Osteoblast (primary cell): ENCODE data around the gene STAT1. TPM values are rescaled to one million over a fixed set of nuclear protein-coding genes. Genes with fewer than 3 reads are reported as not detected.

Source experiments
- DNase-seq: peaks from one replicate; pipeline ENCODE4 v3.0.0; 2011; ENCODE audit warnings: low spot score, mixed read lengths; ENCODE audit not compliant: insufficient read length; ENCODE audit errors: missing footprints
- H2AFZ ChIP-seq: 2 replicates; pipeline ENCODE4 v1.6.0; 2011; ENCODE audit warnings: mild to moderate bottlenecking, low read length
- H3K27ac ChIP-seq: 2 replicates; pipeline ENCODE4 v1.5.1; 2011; ENCODE audit warnings: mild to moderate bottlenecking, low read depth, low read length, moderate library complexity
- H3K27me3 ChIP-seq: 2 replicates; pipeline ENCODE4 v1.6.0; 2012; ENCODE audit warnings: mild to moderate bottlenecking, control low read depth, inconsistent platforms, low read length, moderate library complexity; ENCODE audit not compliant: insufficient read depth
- H3K36me3 ChIP-seq: 2 replicates; pipeline ENCODE4 v1.5.1; 2011; ENCODE audit warnings: mild to moderate bottlenecking, low read length, control low read depth, moderate library complexity; ENCODE audit not compliant: insufficient read depth
- H3K4me1 ChIP-seq: 2 replicates; pipeline ENCODE4 v1.5.1; 2011; ENCODE audit warnings: mild to moderate bottlenecking, low read length, control low read depth, moderate library complexity; ENCODE audit not compliant: insufficient read depth
- H3K4me2 ChIP-seq: 2 replicates; pipeline ENCODE4 v1.6.0; 2011; ENCODE audit warnings: mild to moderate bottlenecking, low read length; ENCODE audit not compliant: insufficient read depth
- H3K4me3 ChIP-seq: fragments of 200-600 bp; sonication (generic); 3 replicates; pipeline ENCODE4 v1.5.1; 2012; ENCODE audit warnings: mild to moderate bottlenecking, low read length, inconsistent platforms; ENCODE audit not compliant: insufficient read depth
- H3K79me2 ChIP-seq: 2 replicates; pipeline ENCODE4 v1.6.0; 2012; ENCODE audit warnings: mild to moderate bottlenecking, low read length, control low read depth, inconsistent platforms; ENCODE audit not compliant: insufficient read depth
- H3K9me3 ChIP-seq: 2 replicates; pipeline ENCODE4 v1.5.1; 2011; ENCODE audit warnings: low read depth, low read length, control low read depth
- H4K20me1 ChIP-seq: 2 replicates; pipeline ENCODE4 v1.6.0; 2012; ENCODE audit warnings: mild to moderate bottlenecking, low read length, control low read depth; ENCODE audit not compliant: insufficient read depth
- total RNA-seq: library from RNA; depleted of rRNA; stranded (reverse); fragments of >200 nt; gene quantifications from 2 replicates; pipeline ENCODE4 v1.2.3, GENCODE V29; 2012
- TF ChIP-seq, protein P1 (sequence below): IDR thresholded peaks from 2 replicates; pipeline ENCODE4 v1.5.1; 2011; ENCODE audit warnings: mild to moderate bottlenecking, low read depth, low read length, moderate library complexity; ENCODE audit errors: extremely low read depth

Gene STAT1
- total RNA-seq, 1 donor, result 530 TPM

DNA sequence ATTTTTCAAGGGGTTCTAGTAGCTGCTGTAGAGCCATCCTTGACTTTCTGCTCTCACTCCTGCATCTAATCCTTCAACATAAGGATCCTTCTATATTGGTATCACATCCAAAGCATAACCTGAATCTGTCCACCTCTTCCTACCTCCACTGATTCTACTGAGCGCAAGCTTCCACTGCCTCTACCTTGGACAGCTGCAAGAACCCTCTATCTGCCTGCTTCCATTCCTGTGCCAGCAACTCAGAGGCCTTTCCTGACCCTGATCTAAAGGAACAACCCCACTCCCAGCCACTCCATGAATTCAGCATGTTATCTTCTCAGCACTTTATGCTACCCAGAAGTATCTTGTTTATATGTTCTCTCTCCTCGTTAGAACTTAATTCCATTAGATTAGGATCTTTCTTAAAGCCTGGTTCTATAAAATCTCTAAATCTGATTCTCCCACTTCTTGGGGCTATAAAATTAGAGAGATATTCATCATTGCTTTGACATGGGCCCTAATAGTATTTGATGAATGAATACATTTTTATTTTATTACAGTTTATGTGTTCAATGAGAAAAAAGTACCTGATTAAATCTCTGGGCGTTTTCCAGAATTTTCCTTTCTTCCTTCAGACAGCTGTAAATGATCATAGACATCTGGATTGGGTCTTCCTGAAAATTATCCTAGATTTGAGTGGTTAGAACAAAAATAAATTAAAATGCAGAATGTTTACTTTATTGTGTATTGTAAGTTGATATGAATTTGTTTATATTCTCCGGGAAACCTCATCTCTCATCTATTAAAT lies 6.8 kb downstream of the STAT1 start:
- DNase-seq, result no peak
- Histone ChIP-seq H3K36me3 (peaks cover 95% of the 10 kb centered on the region), H3K79me2 (peaks cover 47% of the 10 kb centered on the region)

DNA sequence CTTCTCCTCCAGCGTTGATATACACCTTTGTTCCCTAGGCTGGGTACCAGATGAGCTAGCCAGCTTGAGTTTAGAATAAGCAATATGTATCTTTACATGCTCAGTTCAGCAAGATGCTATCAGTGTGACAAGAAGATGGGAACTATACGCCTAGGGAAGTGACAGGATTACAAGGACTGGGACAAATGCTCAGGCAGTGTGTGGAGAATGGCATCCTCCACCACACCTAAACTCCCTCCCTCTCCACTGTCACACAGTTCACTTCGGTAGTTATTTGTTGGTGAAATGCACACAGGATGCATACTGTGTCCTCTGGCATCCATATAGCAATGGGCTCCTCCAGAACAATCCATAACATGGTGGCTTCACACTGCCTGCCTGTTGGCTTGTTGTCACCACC lies 7.7 kb downstream of the STAT1 start:
- TF ChIP-seq, protein P1, sequence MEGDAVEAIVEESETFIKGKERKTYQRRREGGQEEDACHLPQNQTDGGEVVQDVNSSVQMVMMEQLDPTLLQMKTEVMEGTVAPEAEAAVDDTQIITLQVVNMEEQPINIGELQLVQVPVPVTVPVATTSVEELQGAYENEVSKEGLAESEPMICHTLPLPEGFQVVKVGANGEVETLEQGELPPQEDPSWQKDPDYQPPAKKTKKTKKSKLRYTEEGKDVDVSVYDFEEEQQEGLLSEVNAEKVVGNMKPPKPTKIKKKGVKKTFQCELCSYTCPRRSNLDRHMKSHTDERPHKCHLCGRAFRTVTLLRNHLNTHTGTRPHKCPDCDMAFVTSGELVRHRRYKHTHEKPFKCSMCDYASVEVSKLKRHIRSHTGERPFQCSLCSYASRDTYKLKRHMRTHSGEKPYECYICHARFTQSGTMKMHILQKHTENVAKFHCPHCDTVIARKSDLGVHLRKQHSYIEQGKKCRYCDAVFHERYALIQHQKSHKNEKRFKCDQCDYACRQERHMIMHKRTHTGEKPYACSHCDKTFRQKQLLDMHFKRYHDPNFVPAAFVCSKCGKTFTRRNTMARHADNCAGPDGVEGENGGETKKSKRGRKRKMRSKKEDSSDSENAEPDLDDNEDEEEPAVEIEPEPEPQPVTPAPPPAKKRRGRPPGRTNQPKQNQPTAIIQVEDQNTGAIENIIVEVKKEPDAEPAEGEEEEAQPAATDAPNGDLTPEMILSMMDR, result no peak
- H3K4me3 ChIP-seq, result no peak overlapping the region
- no peaks in the 10 kb centered on the region for H3K27me3 ChIP-seq
- peaks cover 16% of the 10 kb centered on the region for H3K4me1 ChIP-seq
- no peak overlapping the region for H3K27ac ChIP-seq
- peaks cover 98% of the 10 kb centered on the region for H3K36me3 ChIP-seq
- H3K79me2 ChIP-seq, result peaks cover 40% of the 10 kb centered on the region
- no peak overlapping the region for H3K4me2 ChIP-seq
- no peak overlapping the region for H2AFZ ChIP-seq
- H4K20me1 ChIP-seq, result peaks cover 26% of the 10 kb centered on the region
- no peaks in the 10 kb centered on the region for H3K9me3 ChIP-seq
- DNase-seq, result no peak

More for the DNA sequence above, 6.8 kb downstream of the STAT1 start:
- Histone ChIP-seq H3K4me2 (no peak overlapping the region), H3K27ac (no peak overlapping the region), H3K9me3 (no peaks in the 10 kb centered on the region), H3K27me3 (no peaks in the 10 kb centered on the region), H4K20me1 (peaks cover 30% of the 10 kb centered on the region), H2AFZ (no peak overlapping the region), H3K4me3 (no peak overlapping the region), H3K4me1 (peaks cover 22% of the 10 kb centered on the region)
- TF ChIP-seq, protein P1, result no peak

DNA sequence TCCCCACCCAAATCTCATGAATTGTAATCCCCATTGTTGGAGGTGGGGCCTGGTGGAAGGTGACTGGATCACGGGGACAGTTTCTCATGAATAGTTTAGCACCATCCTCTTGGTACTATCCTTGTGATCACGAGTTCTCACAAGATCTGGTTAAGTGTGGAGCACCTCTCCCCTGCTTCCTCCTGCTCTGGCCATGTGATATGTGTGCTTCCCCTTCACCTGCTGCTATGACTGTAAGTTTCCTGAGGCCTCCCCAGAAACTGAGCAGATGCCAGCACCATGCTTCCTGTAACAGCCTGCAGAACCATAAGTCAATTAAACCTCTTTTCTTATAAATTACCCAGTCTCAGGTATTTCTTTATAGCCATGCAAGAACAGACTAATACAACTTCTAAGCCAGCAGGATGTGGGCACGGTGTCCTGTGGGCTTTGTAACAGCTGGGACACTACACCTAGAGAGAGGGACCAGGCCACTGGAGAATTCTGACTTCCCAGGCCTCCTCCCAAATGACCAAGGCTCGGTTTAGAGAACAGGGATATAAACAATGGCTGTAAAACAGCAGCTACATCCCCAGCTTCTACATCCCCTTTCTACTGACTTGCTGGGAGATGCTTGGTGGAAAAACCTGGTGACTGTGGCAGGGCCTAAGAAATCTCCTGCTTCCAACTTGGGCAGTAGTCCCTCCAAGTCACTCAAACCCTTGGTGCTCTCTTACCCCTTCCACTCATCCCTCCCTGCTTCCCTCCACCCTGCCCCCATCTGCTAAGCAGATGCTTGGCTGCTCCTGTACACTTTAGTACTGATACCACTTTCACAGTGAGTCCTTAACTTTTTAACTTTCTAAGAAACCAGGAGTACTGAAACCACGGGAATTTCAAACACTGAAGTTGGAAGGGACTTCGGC lies 10.3 kb downstream of the STAT1 start:
- Histone ChIP-seq H3K4me1 (peaks cover 6% of the 10 kb centered on the region), H3K9me3 (no peaks in the 10 kb centered on the region), H3K4me3 (no peak overlapping the region), H3K36me3 (peaks cover 100% of the 10 kb centered on the region), H2AFZ (no peak overlapping the region), H3K27ac (no peak overlapping the region), H3K27me3 (no peaks in the 10 kb centered on the region), H3K79me2 (peaks cover 22% of the 10 kb centered on the region), H3K4me2 (no peak overlapping the region), H4K20me1 (peaks cover 13% of the 10 kb centered on the region)
- TF ChIP-seq, protein P1, result no peak
- DNase-seq, result no peak

DNA sequence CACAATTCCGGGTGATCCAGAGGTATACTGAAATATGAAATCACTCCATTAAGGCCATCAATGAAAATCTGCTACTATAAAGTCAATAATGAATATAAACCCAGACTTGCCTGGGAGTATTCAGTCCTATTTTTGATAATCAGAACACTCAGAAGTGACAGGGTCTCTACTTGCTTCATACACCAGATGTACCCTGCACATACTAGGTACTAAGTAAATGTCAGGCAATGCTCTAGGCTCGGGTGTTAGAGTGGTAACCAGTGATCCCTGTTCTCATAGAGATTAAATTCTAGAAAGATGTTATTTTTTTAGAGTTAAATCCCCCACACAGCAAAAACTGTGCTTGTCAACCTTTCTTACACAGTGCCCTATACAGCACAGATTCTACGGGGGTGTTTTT lies 12.3 kb downstream of the STAT1 start:
- H3K36me3 ChIP-seq, result peaks cover 100% of the 10 kb centered on the region
- TF ChIP-seq, protein P1, result no peak
- H3K9me3 ChIP-seq, result no peaks in the 10 kb centered on the region
- H3K79me2 ChIP-seq, result peaks cover 23% of the 10 kb centered on the region
- H3K4me3 ChIP-seq, result no peak overlapping the region
- no peak overlapping the region for H2AFZ ChIP-seq
- H3K4me1 ChIP-seq, result peaks cover 6% of the 10 kb centered on the region
- no peak overlapping the region for H3K4me2 ChIP-seq
- no peaks in the 10 kb centered on the region for H3K27me3 ChIP-seq
- peak overlapping the region; percentile 0 for H3K27ac ChIP-seq
- H4K20me1 ChIP-seq, result peaks cover 14% of the 10 kb centered on the region
- DNase-seq, result no peak
